Thyroid gland (tissue), 4 donors: ENCODE data around the gene RCAN1. TPM values are rescaled to one million over a fixed set of nuclear protein-coding genes. Genes with fewer than 3 reads are reported as not detected.

Experiments
- DNase-seq, 2 donors: peaks; one replicate each; pipeline ENCODE4 v3.0.0-alpha.2; 2019
- H3K27ac ChIP-seq, 3 donors: fragments of 200-600 bp; sonication (generic); 1 replicate in 2 of 3; 2 replicates in 1 of 3; pipeline ENCODE4 v1.5.1; 2016 to 2019; ENCODE audit warnings: mild to moderate bottlenecking in 1 of 3, moderate library complexity in 1 of 3
- H3K27me3 ChIP-seq: fragments of 200-600 bp; sonication (generic); one replicate; pipeline ENCODE4 v1.5.1; 2019
- H3K36me3 ChIP-seq, 2 donors: fragments of 200-600 bp; sonication (generic); one replicate each; pipeline ENCODE4 v1.5.1; 2016 to 2019
- H3K4me1 ChIP-seq, 2 donors: fragments of 200-600 bp; sonication (generic); one replicate each; pipeline ENCODE4 v1.5.1; 2017 to 2019
- H3K4me3 ChIP-seq, 3 donors: fragments of 200-600 bp; sonication (generic); replicated peaks in 1 of 3; 1 replicate in 2 of 3; 2 replicates in 1 of 3; pipeline ENCODE4 v1.5.1; 2016; ENCODE audit warnings: mild to moderate bottlenecking in 1 of 3
- H3K9me3 ChIP-seq: fragments of 200-600 bp; sonication (generic); one replicate; pipeline ENCODE4 v1.5.1; 2017
- POLR2A ChIP-seq, 2 donors: fragments of 450-650 bp; IDR thresholded peaks; one replicate each; pipeline ENCODE4 v1.6.1; 2017; ENCODE audit warnings: antibody characterized with exemption in 2 of 2, mild to moderate bottlenecking in 2 of 2, moderate library complexity in 1 of 2
- WGBS, 2 donors: methylation state at CpG; one replicate each; pipeline ENCODE4 v1.1.5; 2017; 5-methylcytosine and 5-hydroxymethylcytosine counted together
- intact Hi-C: fragments of 100-400 bp; cut with DNase I; formaldehyde crosslinking; loops from one replicate; pipeline ENCODE4 v1.15.1; 2023
- total RNA-seq, 4 donors: library from RNA; depleted of rRNA; stranded (reverse); fragments of >200 nt; gene quantifications; one replicate each; pipeline ENCODE4 v1.2.3, GENCODE V29; 2016
- TF ChIP-seq, protein P1 (sequence below), 6 experiments: fragments of 200-600 bp in 3 of 6; fragments of 450-650 bp in 3 of 6; sonication (generic) in 3 of 6; IDR thresholded peaks; one replicate each; pipeline ENCODE4 v1.5.1; 2016 to 2019; ENCODE audit warnings: antibody characterized with exemption in 6 of 6, mild to moderate bottlenecking in 2 of 6, inconsistent platforms in 1 of 6, moderate library complexity in 1 of 6

RCAN1 gene
- total RNA-seq, 4 donors from 2014 or later = 24.5 to 32.7 (median 29.0) TPM

DNA sequence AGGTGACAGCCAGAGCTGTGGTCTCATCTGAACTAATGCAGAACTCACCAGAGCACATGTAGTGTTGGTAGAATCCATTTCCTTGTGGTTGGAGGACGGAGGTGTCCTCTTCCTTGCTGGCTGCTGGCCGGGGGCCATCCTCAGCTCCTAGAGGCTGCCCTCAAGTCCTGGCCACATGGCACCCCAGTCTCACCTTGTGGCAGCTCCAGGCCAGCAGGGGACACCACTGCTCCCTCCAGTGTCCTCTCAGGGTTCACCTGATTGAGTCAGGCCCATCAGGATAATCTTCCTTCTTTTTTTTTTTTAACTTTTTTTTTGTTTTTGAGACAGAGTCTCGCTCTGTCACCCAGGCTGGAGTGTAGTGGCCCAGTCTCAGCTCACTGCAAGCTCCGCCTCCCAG, 105.8 kb downstream of the RCAN1 start:
- no peak for TF ChIP-seq POLR2A (IDR thresholded peaks at IDR 0.05)
- TF ChIP-seq, protein P1, sequence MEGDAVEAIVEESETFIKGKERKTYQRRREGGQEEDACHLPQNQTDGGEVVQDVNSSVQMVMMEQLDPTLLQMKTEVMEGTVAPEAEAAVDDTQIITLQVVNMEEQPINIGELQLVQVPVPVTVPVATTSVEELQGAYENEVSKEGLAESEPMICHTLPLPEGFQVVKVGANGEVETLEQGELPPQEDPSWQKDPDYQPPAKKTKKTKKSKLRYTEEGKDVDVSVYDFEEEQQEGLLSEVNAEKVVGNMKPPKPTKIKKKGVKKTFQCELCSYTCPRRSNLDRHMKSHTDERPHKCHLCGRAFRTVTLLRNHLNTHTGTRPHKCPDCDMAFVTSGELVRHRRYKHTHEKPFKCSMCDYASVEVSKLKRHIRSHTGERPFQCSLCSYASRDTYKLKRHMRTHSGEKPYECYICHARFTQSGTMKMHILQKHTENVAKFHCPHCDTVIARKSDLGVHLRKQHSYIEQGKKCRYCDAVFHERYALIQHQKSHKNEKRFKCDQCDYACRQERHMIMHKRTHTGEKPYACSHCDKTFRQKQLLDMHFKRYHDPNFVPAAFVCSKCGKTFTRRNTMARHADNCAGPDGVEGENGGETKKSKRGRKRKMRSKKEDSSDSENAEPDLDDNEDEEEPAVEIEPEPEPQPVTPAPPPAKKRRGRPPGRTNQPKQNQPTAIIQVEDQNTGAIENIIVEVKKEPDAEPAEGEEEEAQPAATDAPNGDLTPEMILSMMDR (IDR thresholded peaks at IDR 0.05) = peak in 1 of 6 experiments; percentile 16
- WGBS, 2 donors = 92 to 96% methylated on average over 4 of the region's 4 CpGs
- no peak for DNase-seq

DNA sequence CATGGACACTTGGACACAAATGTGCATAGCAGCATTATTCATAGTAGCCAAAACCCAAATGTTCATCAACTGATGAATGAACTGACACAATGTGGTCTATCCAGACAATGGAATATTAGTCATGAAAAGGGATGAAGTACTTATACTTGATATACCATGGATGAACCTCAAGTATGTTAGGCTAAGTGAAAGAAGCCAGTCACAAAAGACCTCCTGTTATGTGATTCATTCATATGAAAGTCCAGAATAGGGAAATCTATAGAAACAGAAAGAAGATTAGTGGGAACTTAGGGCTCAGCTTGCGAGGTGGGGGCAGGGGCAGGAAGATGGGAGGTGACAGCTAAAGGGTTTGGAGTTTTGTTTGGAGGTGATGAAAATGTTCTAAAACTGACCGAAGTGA, 110.3 kb downstream of the RCAN1 start:
- no peaks in the 10 kb centered on the region for H3K36me3 ChIP-seq
- H3K27ac ChIP-seq = no peak overlapping the region
- intact Hi-C loops = no loop called here
- WGBS, 2 donors = 89 to 97% methylated on average over 2 of the region's 2 CpGs
- no peaks in the 10 kb centered on the region for H3K27me3 ChIP-seq
- H3K4me3 ChIP-seq = no peak overlapping the region
- DNase-seq = no peak
- H3K9me3 ChIP-seq = no peaks in the 10 kb centered on the region
- TF ChIP-seq POLR2A (IDR thresholded peaks at IDR 0.05) = no peak
- TF ChIP-seq, protein P1 (IDR thresholded peaks at IDR 0.05) = no peak
- no peaks in the 10 kb centered on the region for H3K4me1 ChIP-seq

More for the DNA sequence above, 105.8 kb downstream of the RCAN1 start:
- Histone ChIP-seq H3K4me3 (no peak overlapping the region), H3K4me1 (peaks cover 0 to 4% of the 10 kb centered on the region in 2 donors), H3K27me3 (no peaks in the 10 kb centered on the region), H3K27ac (no peak overlapping the region), H3K36me3 (no peaks in the 10 kb centered on the region), H3K9me3 (no peaks in the 10 kb centered on the region)
- intact Hi-C loops = no loop called here

DNA sequence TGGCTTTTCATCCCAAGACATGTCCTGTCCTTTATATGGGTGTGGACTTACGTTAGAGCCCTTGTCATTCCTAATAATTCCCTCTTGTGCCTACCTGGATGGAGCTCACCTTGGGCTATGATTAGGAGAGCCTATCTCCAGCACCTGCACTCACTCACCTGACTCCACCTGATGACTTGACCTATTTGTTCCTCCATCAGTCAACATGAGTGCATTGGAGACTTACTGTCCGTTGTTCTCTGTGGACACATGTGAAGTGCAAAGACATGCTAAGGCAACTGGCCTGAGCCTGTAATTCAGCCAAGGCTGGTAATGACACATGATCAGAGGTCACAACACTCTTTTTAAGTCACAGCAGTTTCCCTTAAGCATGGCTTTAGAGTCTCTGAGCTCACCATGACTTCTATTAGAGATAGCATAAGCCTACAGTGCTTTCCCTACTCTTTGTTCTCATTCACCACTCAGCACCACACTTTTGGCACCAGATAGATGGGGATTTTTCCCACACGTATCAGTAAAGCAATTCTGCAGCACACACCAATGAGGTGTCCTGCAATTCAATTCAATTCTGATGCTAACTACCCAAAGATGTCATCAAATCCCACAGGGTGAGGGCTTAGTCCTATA, 112.3 kb downstream of the RCAN1 start:
- H3K9me3 ChIP-seq = no peaks in the 10 kb centered on the region
- TF ChIP-seq, protein P1 (IDR thresholded peaks at IDR 0.05) = no peak
- TF ChIP-seq POLR2A (IDR thresholded peaks at IDR 0.05) = no peak
- no peak overlapping the region for H3K27ac ChIP-seq
- no peaks in the 10 kb centered on the region for H3K4me1 ChIP-seq
- no peaks in the 10 kb centered on the region for H3K36me3 ChIP-seq
- intact Hi-C loops = no loop called here
- DNase-seq = no peak
- no peaks in the 10 kb centered on the region for H3K27me3 ChIP-seq
- H3K4me3 ChIP-seq = no peak overlapping the region
- 79 to 87% methylated on average over 3 of the region's 3 CpGs for WGBS, 2 donors

DNA sequence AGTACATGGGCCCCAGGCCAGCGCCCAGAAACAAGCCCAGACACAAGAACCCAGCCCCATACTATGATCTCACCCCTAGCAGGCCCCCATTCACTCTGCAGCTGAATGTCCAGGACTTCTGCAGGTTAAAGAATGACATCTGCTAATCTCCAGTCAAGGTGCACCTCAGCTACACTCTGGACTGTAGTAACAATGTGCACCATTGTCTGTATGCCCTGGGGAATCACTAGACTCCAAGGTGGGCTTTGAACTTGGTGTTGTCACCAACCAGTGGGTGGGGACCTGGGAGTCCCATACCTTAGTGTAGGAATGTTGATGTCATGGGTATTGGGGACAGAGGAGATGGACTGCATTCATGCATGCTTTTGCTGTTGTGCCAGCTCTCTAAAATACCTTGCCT, 113.2 kb downstream of the RCAN1 start:
- no peak overlapping the region for H3K4me3 ChIP-seq
- H3K27me3 ChIP-seq = no peaks in the 10 kb centered on the region
- no peaks in the 10 kb centered on the region for H3K36me3 ChIP-seq
- DNase-seq = no peak
- WGBS, 2 donors = 62 to 74% methylated on average over 1 of the region's 1 CpG
- no peak overlapping the region for H3K27ac ChIP-seq
- no peaks in the 10 kb centered on the region for H3K4me1 ChIP-seq
- H3K9me3 ChIP-seq = no peaks in the 10 kb centered on the region
- no peak for TF ChIP-seq POLR2A (IDR thresholded peaks at IDR 0.05)
- intact Hi-C loops = no loop called here

DNA sequence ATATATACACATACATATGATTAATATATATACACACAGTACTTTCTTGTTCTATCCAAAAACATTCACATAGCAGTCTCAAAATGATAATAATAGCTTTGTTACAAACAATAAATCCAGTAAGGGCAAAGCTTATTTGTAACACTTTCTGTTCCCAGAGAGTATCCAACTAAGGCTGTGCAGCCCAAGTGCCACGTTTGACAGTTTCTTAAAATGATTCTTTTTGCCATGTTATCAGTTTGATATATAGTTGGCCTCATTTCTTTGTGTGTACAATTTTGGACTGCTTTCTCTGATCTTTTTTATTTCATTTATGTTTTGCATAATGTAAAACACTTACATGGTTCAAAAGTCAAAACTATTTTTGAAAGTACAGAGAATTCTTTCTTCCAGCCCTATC, 114.7 kb downstream of the RCAN1 start:
- no peaks in the 10 kb centered on the region for H3K4me1 ChIP-seq
- WGBS, 2 donors = 78 to 96% methylated on average over 1 of the region's 1 CpG
- no peak overlapping the region for H3K27ac ChIP-seq
- TF ChIP-seq, protein P1 (IDR thresholded peaks at IDR 0.05) = no peak
- TF ChIP-seq POLR2A (IDR thresholded peaks at IDR 0.05) = no peak
- no peaks in the 10 kb centered on the region for H3K9me3 ChIP-seq
- no peak for DNase-seq
- H3K27me3 ChIP-seq = no peaks in the 10 kb centered on the region
- no peak overlapping the region for H3K4me3 ChIP-seq
- intact Hi-C loops = no loop called here
- H3K36me3 ChIP-seq = no peaks in the 10 kb centered on the region
